SH-SY5Y (cell line): ENCODE results near the gene NKX6-2.

Experiments used
- GATA2 ChIP-seq: IDR thresholded peaks from 2 replicates; pipeline ENCODE4 v1.6.1; 2011; ENCODE audit warnings: mild to moderate bottlenecking, low read depth, low read length
- GATA3 ChIP-seq: IDR thresholded peaks from 2 replicates; pipeline ENCODE4 v1.6.1; 2011; ENCODE audit warnings: low read depth, mild to moderate bottlenecking, low read length, moderate library complexity

GRCh38 chr10:132740588-132740987, 45.4 kb downstream of the NKX6-2 start:
- TF ChIP-seq GATA2 (no peak), GATA3 (no peak)
